OCI-LY3 (cell line): ENCODE results near the gene ZC3H12C.

Experiments
- CTCF ChIP-seq: fragments of 200-600, 300-600 bp; sonication (generic); IDR thresholded peaks from 2 replicates; pipeline ENCODE4 v1.5.1; 2014; ENCODE audit warnings: antibody characterized with exemption, low read length, low read depth
- EZH2phosphoT487 ChIP-seq: fragments of 200-600 bp; shearing (Covaris generic); IDR thresholded peaks from 2 replicates; pipeline ENCODE4 v1.6.1; 2018; ENCODE audit warnings: antibody characterized with exemption, mixed run types, low read depth

GRCh38 chr11:110133160-110133559 lies 40.0 kb downstream of the ZC3H12C start:
- TF ChIP-seq CTCF: no peak
- TF ChIP-seq EZH2phosphoT487: no peak
